ENCODE data around the gene UBN1. TPM values are rescaled to one million over a fixed set of nuclear protein-coding genes. Genes with fewer than 3 reads are reported as not detected.
"Not testable (repeated sequence)": the region's sequence is repeated elsewhere in the genome, so short reads cannot be mapped to it uniquely, and the experiment has no call there.

The UBN1 gene
- total RNA-seq, 1 donor from 2014 or later, result 12.2 TPM

DNA sequence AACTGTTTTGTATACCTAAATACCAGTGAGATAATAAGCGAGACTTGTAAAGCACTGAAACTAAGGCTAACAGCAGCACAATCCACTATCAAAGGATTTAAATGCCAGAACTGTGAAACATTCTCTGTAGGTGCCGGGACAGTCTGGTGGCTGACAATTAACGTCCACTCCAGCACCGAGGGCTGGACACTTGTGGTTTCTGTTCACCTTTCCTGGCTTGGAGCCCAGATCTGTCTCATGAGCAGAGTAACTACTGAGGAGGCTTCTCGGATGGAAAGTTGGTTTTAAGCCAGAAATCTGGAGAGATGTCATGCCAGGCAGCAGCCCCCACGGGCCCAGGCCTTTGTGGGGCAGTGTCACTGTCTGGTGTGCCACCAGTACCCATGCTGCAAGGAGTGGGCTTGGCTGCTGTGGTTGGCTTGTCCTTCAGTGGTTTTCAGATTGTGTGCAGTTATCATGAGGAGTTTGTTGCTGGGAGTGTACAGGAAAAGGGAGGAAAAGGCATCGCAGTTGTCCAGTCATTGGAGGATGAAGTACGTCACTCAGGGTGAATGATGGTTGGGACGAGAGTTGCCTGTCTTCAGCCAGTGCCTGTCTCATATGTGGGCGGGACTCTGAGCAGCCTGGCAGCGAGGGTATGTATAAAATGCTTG, 35.5 kb downstream of the UBN1 start:
- FAIRE-seq, result no peak
- DNase-seq (ENCODE audit: low spot score in 2 of 2), result no peak

DNA sequence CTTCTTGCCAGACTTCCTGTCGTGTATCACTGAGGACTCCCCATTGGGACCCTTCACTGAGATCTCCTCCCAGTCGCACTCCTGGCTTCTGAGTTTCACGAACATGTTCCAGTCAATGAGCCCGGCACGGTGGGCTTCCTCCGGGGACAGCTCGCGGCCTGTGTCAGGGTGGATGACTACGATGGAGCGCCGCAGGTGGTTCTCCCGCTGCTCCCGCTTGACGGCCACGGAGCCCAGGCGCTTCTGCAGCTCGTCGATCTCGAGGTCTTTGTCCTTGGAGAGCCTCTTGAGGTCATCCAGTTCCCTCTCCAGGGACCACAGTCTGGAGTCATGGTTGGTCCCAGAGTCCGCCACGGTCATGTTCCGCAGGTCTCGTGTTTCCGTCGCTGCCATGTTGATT, 36.2 kb downstream of the UBN1 start:
- FAIRE-seq (no peak), DNase-seq (ENCODE audit: low spot score in 2 of 2) (no peak)

DNA sequence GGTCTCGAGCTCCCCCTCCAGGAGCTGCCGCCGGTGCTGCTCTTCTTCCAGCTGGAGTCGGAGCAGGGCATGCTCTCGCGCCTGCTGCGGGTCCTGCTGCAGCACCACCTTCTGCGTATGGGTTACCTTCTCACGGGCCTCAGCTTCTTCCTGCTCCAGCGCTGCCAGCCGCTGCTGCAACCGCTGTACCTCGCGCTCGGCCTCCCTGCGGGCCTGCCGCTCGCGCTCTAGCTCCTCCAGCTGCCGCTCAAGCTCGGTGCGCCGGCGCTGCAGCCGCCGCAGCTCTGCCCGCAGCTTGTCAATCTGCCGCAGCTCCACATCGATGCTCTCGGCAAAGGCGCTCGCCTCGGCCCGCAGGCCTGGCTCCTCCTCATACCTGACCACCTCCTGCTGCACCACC, 36.9 kb downstream of the UBN1 start:
- DNase-seq (ENCODE audit: low spot score in 2 of 2), result no peak
- no peak for FAIRE-seq

- DNase-seq (ENCODE audit: low spot score in 2 of 2) (no peak), FAIRE-seq (no peak)
Measured at GRCh38 chr16:4884972-4885874, 37.9 kb downstream of the UBN1 start.

DNA sequence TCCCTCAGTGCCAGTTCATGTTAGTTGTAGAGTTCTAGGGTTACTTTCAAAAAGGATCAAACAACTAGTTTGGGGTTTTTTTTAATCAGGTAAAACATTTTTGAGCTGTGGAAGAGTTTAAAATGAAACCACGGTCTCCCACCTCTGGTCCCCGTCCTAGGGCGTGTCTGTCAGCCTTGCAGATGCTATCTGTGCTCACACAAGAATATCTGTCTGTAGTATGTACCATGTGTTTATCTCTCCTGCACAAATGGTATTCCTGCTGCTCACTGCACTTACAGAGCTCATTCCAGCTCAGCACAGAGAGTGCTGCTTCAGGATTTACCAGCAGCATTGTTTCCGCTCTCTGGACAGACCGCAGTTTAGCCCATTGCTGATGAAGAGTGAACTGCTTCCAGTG, 38.9 kb downstream of the UBN1 start:
- FAIRE-seq (no peak), DNase-seq (ENCODE audit: low spot score in 2 of 2) (no peak)

DNA sequence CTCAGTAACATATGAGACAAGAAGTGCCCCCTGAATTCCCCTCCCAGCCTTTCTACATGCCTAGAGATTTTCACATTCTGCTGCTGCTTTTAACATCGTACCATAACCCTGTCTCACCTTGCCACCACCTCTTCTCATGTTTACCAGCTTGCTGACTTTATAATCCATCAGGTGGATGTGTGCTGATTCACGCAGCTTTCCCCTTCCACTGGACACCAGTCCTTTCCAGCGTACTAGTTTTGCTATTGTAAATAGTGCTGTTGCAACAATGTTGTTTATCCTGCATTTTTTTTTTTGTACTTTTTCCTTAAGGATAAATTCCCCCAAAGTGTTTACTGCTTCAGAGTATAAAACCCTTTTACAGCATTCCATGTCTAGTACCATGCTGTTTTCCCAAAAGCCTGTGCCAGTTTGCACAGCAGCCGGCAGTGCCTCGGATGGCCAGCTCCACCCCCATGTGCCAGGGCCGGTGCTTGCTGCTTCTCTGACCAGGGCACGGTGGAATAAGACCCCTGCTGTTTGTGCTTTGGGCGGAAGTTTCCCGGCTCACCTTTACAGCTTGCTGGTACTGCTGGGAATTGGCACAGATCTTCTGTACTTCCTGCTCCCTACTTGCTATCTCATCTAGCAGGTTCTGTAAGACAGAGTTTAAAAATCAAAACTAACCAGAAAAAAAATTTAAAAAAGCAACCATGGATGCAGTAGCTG, 41.3 kb downstream of the UBN1 start:
- DNase-seq (ENCODE audit: low spot score in 2 of 2), result no peak

DNA sequence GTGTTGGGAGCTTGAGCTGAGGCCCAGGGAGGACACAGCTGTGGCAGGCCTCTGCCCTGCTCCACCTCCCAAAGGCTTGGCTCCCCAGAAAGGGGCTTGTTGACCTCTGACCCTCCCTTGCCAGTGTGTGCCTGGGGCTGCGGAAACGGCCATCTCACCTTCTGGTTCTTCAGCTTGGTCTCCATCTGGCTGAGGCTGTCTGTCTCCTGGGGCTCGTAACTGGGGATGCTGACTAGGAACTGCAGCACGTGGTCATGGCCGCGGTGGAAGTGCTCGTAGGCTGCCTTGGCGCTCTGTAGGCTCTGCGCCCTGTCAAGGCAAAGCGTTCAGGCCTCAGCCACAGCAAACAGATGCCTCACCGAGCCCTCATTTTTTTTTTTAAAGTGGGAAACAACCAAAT, 42.7 kb downstream of the UBN1 start:
- FAIRE-seq, result no peak

More for the DNA sequence above, 41.3 kb downstream of the UBN1 start:
- FAIRE-seq, result no peak

DNA sequence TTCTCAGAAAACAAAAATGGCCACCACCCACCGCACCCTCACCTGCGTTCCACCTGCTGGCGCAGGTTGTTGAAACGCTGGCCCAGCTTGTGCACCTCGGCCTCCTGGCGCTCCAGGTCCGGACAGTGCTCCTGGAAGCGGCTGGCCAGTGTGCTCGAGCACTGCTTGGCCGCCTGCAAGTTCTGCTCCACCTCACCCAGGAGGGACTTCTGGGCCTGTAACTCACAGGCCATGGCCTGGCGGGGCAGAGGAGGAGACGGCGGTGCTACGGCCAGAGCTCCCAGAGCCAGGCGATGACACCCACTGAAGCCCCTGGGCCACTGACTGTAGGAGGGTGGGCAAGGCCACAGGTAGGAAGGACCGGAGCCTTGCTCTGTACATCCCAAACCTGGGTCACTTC, 43.4 kb downstream of the UBN1 start:
- DNase-seq (ENCODE audit: low spot score in 2 of 2), result no peak
- FAIRE-seq, result no peak

More for the DNA sequence above, 42.7 kb downstream of the UBN1 start:
- DNase-seq (ENCODE audit: low spot score in 2 of 2), result no peak

DNA sequence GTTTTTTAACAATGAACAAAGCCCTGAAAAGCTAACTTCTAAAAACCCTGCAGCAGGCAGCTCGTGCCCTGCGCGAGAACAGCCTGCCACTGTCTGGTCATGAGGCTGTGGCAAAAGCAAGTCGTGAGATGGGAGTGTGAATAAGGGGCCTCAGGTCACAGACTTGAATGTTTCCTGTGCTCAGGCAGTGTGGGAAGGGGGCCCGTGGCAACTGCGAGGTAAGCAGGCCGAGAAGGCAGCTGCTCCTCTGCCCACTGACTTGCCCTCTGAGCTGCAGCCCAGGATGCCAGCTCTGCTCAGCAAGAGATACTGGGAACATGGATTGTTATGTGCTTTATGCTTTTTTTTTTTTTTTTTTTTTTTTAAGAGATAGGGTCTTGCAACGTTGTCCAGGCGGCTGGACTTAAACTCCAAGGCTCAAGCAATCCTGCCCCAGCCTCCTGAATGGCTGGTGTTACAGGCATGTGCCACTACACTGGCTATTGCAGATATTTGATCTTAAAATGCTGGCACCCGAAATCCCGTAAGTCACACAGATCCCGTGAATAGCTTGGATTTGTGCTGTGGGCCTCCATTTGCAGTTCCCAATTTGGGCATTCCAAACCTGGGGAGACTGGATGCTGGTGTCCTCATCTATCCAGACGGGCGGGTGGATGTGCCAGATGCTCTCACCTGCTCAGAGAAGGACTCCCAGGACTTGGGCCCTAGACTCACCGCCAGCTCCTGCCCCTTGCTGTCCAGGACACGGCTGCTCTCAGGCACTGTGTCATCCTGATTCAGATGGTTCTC, 44.0 kb downstream of the UBN1 start:
- DNase-seq (ENCODE audit: low spot score in 2 of 2) (no peak), FAIRE-seq (no peak)

DNA sequence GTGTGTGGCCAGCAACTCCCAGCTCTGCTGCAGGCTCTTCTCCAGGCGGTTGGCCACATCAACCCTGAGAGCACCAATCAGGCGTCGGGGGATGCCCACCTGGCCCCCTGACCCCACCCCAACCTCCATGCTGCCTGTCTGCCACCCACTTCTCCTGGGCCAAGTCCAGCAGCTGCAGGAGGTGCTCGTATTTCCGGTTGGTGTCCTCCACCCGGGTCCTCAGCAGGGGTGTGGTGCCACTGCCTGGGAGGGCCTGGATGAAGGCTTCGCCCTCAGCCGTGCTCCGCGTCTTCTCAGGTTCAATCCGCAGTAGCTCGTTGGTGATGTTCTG, 44.6 kb downstream of the UBN1 start:
- DNase-seq (ENCODE audit: low spot score in 2 of 2) (no peak), FAIRE-seq (no peak)

DNA sequence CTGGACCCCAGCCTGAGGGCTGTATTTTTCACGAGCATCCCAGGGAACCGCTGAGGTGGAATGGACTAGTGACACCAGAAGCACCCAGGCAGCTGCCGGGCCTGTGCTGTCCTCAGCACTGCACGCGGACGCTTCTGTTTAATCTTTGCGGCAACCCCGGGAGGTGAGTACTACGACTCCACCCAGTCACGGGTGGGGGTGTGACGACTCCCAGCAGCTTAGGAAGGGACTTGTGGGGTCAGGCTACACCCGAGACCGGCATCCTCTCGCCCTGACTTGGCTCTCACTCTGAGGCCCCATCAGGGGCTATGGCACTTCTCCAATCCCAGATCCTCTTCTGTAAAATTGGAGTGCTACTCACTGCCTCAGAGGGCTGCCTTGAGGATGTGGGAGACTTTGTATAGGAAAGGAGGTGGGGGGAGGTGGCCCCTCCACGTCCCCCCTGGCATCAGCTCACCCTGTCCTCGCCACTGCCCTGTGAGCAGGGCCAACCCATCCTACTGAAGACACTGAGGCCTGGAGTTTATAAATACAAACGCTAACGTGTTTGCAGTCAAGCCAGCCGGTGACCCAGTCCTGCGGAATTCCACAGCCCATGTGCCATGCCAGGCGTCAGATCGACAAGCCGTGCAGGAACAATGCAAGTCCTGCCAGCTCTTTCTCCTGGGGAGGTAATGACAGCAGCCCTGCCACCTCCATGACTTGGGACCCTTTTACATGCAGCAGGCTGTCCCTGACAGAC, 45.3 kb downstream of the UBN1 start:
- FAIRE-seq (no peak), DNase-seq (ENCODE audit: low spot score in 2 of 2) (no peak)

- no peak for FAIRE-seq
- DNase-seq (ENCODE audit: low spot score in 2 of 2), result no peak
Measured at GRCh38 chr16:4893103-4893862, 46.0 kb downstream of the UBN1 start.

DNA sequence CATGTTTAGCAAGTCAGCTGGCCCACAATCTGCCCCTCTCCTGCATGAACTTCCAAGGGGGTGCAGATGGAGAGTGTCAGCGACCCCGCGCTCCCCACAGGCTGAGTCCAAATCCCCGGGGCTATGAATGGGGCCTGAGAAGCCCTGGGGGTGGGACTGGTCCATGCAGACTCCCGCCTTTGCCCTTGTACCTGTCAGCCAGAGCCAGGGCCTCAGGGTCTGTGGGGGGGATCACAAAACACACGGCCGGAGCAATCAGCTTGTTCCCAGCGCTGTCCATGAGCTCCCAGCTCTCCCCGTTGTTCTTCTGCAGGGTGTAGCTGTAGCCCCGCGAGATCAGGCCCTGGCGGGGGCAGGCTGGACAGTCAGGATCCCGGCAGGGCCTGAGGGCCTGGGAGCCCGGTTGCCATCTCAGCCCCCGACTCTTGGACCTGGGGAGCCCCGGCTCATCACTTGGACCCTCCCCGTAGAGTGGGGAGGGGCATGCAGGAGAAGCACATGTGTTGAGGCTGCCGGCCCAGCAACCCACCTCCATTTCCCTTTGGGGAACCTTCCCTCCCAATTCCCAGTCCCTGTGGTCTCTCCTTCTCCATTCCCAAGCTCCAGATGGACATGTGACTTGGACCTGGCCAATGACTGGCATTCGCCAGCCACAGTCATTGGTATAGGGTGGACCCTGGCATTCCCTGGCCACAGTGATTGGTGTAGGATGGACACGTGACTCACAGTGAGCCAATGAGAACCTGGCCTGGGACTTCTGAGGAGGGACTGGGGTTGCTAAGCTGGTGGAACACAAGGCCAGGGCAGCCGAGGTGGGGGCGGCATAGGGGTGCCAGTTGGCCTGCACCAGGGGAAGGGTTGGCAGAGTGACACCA, 47.2 kb downstream of the UBN1 start:
- no peak for DNase-seq (ENCODE audit: low spot score in 2 of 2)
- FAIRE-seq, result no peak

GRCh38 chr16:4895366-4895765, 48.1 kb downstream of the UBN1 start:
- no peak for FAIRE-seq
- no peak for DNase-seq (ENCODE audit: low spot score in 2 of 2)

- FAIRE-seq; DNase-seq (ENCODE audit: low spot score in 2 of 2): not testable (repeated sequence)
Measured at GRCh38 chr16:4896761-4897160, 49.5 kb downstream of the UBN1 start.

GRCh38 chr16:4897328-4897727, 50.0 kb downstream of the UBN1 start:
- no peak for FAIRE-seq

GRCh38 chr16:4898811-4899473, 51.7 kb downstream of the UBN1 start:
- FAIRE-seq, result no peak

More at GRCh38 chr16:4897328-4897727, 50.0 kb downstream of the UBN1 start:
- no peak for DNase-seq (ENCODE audit: low spot score in 2 of 2)

DNA sequence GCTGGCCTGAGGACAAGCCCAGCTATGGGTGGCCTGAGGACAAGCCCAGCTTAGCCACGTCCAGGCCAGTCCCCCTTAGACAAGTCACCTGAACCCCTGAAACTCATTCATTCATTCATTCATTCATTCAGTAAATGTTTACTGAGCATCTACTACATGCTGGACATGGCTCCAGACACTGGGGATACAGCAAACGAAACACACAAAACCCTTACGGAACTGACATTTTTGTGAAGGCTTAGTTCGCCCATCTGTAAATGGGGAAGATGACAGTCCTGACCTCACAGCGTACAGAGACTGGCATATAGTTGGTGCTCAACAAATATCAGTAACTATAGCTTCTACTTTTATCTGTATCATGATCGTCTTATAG, 52.2 kb downstream of the UBN1 start:
- DNase-seq (ENCODE audit: low spot score in 2 of 2) (no peak), FAIRE-seq (no peak)

More at GRCh38 chr16:4898811-4899473, 51.7 kb downstream of the UBN1 start:
- no peak for DNase-seq (ENCODE audit: low spot score in 2 of 2)
